Fibroblast of skin of right biceps (primary cell): ENCODE results near the gene C1orf105.
"Not testable (repeated sequence)": the region's sequence is repeated elsewhere in the genome, so short reads cannot be mapped to it uniquely, and the experiment has no call there.

ENCODE experiments used
- DNase-seq: peaks from one replicate; pipeline ENCODE4 v3.0.0-alpha.2; 2013

Gene C1orf105

GRCh38 chr1:172429331-172430127 is 9.0 kb downstream of the C1orf105 start:
- peak; percentile 71 for DNase-seq

- DNase-seq = no peak
Observed at GRCh38 chr1:172430128-172430454, 9.6 kb downstream of the C1orf105 start.

- DNase-seq = no peak
Observed at GRCh38 chr1:172431204-172431603, 10.7 kb downstream of the C1orf105 start.

DNA sequence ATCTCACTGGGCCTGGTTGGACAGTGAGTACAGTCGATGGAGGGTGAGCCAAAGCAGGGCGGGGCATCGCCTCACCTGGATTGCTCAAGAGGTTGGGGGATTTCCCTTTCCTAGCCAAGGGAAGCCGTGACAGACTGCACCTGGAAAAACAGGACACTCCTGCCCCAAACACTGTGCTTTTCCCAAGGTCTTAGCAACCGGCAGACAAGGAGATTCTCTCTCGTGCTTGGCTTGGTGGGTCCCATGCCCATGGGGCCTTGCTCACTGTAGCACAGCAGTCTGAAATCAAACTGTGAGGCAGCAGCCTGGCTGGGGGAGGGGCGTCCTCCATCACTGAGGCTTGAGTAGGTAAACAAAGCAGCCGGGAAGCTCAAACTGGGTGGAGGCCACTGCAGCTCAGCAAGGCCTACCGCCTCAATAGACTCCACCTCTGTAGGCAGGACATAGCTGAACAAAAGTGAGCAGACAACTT is 11.3 kb downstream of the C1orf105 start:
- no peak for DNase-seq

- DNase-seq = not testable (repeated sequence)
Observed at GRCh38 chr1:172437183-172437582, 16.7 kb downstream of the C1orf105 start.

DNA sequence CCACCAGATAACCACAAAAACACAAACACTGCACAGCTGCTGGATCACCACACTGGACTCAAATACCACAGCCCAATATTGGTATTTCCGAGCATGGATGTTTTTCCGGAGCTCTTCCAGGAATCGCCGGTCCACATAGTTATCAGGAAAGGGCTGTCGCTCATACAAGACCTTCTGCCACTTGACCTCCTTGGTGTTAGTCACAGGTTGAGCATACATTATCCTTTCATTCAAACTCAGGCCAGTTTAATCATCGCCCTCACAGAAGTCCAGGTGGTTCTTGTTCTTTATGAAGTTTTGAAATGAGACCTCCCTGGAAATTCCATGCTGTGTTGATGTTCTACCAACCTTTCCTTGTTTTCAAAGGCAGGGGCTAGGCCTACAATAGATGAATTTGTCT is 21.9 kb downstream of the C1orf105 start:
- no peak for DNase-seq

GRCh38 chr1:172442843-172443565 is 22.5 kb downstream of the C1orf105 start:
- no peak for DNase-seq

GRCh38 chr1:172443666-172444453 is 23.4 kb downstream of the C1orf105 start, which contains the start of gene PIGC:
TSS of gene PIGC (minus strand) at chr1:172444069. CDS start at chr1:172442622, 1,447 bp downstream.
- peak; percentile 86 for DNase-seq

- no peak for DNase-seq
Observed at GRCh38 chr1:172446547-172446946, 26.1 kb downstream of the C1orf105 start.

DNA sequence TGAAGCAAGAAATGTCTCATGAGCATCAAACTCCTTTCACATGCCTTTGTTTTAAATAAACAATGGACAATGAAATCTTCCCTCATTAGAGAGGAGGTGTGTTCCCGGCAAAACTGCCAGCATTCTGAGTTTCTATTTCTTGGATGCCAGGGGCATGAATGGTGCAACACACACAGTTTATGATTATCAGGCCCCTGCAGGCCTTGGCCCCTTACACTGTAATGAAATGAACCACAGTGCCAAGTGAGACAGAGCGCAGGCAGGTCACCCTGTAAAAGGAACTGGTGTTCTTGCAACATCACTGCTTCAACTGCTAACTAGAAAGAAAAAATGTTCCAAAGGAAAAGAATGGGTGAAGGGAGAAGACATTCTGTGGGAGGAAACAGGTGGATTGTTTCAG is 27.2 kb downstream of the C1orf105 start:
- no peak for DNase-seq

- no peak for DNase-seq
Observed at GRCh38 chr1:172448995-172449584, 28.6 kb downstream of the C1orf105 start.

- DNase-seq = peak; percentile 53
Observed at GRCh38 chr1:172449585-172450523, 29.4 kb downstream of the C1orf105 start.

DNA sequence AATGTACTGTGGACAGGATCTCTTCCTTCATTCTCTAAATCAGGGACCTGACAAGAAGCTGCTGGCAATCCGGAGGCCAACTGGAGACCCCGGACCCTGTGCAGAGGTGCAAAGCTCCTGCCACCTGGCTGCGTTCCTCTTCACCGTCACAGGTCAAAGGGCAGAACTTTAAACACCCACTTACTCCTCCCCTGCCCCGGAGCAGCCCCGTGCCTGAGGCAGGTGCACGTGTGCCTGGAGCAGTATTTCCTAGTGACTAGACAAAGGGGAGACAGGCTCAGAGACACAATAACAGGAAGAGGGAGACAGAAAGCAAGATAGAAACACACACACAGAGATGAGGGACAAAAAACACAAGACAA is 30.0 kb downstream of the C1orf105 start:
- DNase-seq = no peak

GRCh38 chr1:172451002-172451443 is 30.5 kb downstream of the C1orf105 start:
- peak; percentile 27 for DNase-seq

DNA sequence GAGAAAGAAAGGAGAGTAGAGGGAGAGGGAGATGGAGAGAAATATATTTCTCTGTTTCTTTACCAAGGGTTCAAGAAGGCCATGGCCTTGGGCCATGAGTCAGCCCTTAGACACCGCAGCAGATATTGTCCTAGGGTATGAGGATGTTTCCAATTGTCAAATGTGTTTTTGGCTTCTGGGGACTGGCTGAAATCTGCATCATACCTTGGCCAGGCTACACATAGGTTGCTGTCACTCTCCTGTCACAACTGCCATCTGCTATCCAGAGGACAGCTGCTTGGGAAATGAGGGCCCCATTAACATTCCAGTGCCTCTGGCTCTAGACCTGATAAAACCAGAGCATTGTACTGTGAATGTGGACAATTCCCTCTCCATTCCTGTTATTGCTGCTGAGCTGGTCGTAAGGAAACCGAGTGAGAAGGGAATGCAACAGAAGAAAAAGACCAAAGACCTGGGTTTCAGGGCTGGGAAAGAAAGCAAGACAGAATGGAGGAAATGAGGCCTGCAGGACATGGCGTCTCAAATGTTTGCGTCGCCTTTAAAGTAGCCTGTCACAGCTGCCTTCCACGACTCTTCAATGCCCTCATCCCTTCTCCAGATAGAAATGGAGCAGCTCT is 32.2 kb downstream of the C1orf105 start:
- DNase-seq = no peak

DNA sequence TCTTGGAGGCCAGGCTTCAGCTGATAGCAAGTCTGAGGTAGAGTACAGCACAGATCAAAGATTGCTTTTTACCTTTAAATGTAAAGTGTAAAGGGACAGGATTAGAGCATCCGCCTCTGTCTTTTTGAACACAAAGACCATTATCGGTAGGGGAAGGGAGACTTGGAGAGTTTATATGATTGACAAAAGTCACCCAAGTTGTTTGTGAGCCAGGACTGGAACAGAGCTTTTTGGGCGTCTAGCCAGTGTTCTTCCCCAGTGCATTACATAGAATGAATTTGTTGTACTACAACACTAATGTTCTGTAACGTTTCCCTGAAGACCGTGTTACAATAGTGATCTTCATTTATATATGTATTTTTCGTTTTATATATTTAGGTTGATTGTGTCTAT is 32.7 kb downstream of the C1orf105 start:
- DNase-seq = no peak

- no peak for DNase-seq
Observed at GRCh38 chr1:172453607-172454006, 33.1 kb downstream of the C1orf105 start.

- no peak for DNase-seq
Observed at GRCh38 chr1:172455451-172455850, 35.0 kb downstream of the C1orf105 start.

GRCh38 chr1:172456344-172456769 is 35.9 kb downstream of the C1orf105 start:
- DNase-seq = no peak

- DNase-seq = no peak
Observed at GRCh38 chr1:172457479-172458130, 37.1 kb downstream of the C1orf105 start.

GRCh38 chr1:172460177-172460576 is 39.7 kb downstream of the C1orf105 start:
- no peak for DNase-seq
